Measurements from ENCODE around the gene AMBP.
A peak's percentile ranks its signal among the peaks of the same experiment; 100 is the strongest.

Gene AMBP

GRCh38 chr9:114076237-114077161 is 1.6 kb downstream of the AMBP start:
- DNase-seq: no peak

- DNase-seq: no peak
Observed at GRCh38 chr9:114075602-114076001, 2.5 kb downstream of the AMBP start.

DNA sequence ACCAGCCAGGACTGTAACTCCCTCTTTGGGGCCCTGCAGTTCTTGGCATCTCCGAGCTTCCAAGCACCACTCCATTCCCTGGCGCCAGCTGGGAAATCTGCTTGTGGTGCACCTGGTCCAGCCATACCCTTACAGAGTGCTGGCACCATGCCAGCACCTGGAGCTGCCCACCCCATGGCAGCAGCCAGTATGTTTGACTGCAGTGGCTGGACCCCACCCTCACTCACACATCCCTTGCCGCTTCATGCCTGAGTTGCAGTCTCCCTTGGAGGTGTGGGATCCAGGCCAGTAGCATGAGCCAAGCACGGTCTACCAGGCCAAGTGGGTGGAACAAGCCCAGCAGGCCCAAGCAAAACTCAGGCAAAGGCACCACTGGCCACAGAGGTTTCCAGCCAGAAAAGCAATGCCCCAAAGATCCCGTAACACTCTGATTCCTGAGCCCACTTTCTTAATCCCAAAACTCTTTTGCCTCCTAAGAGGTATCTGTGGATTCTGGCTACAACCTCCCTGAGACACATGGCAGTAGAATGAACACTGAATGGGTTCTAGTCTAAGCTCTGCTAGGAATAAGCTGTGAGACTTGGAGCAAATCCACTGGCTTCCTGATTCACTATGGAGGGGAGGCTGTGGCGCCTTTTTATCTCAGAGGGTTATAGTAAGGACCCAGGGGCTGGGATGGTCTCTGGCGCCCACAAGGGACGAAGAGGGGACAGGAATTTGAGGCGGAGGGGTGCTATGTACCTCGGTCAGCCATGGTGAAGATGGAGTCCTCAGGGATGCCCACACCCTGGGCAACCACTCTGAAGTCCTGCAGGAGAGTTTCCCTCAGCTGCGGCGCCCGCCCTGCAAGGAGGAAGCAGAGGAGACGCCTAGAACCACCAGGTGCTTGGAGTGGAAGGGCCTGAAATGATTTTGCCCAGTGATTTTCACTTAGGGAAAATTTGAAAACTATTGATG is 5.6 kb downstream of the AMBP start:
- DNase-seq: peak in 31 of 56 donors; percentile 2 to 63 (median 19)

GRCh38 chr9:114071197-114071795 is 6.8 kb downstream of the AMBP start:
- no peak for DNase-seq

DNA sequence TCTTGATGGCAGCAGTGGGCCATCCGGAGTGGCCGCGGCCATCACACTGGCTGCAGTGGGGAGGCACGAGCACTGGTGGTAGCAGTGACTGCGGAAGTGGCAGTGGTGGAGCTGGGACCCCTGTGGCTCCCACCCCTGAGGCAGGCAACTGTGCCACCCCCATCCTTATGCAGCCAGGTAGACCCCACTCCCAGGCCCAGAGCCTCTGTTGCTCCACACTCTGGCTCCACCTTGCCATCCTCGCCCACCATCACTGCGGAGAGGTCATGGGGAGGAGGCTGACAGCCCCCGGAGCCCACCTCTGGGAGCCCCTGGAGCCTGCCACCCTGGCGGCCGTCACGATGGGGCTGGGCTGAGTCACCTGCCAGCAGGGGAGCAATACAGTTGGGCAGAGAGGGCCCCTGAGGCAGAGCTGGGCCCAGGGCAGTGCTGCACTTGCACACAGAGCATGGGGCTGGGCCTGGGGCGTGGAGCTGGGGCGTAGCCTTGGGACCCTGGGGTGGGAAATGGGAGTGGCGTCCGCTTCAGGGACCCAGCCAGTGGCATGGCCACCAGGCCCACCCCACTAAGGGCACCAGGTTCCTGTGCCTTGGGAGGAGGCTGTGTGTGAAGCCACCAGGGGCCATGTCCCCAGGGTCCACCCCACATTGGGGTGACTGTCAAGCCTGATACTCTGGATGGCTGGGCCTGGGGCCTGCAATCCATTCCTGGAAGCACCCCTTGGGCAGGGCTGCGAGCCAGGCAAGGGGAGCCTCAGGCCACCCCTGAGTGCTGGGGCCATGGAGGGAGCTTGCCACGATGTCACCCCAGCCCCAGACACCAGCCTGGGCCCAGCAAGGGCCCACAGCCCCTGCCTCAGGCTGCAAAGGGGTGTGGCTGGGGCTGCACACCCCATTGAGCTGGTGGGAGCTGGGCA is 7.7 kb downstream of the AMBP start:
- no peak for DNase-seq

GRCh38 chr9:114069476-114070187 is 8.5 kb downstream of the AMBP start:
- no peak for DNase-seq

- DNase-seq: no peak
Observed at GRCh38 chr9:114065304-114065703, 12.8 kb downstream of the AMBP start.

- no peak for DNase-seq
Observed at GRCh38 chr9:114061830-114062474, 16.1 kb downstream of the AMBP start.

- no peak for DNase-seq
Observed at GRCh38 chr9:114061292-114061691, 16.8 kb downstream of the AMBP start.

GRCh38 chr9:114060711-114061110 is 17.4 kb downstream of the AMBP start:
- DNase-seq: no peak

DNA sequence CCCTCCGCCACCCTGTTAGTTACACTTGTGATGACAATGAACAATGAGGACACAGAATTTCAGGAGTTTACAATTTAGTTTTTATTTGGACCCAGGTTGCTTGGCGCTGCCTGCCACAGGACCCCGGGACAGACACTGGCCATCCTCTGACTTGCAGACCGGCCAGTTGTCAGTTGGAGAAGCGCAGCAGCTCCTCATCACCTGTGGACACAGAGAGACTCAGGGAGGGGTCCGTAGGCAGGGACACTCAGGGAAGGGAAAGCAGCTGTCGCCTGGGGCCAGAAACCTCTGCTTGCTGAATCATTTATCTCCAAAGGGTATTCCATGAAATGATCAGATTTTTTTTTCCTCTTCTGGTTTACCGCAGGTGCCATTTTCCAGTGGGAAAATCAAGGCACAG is 18.0 kb downstream of the AMBP start:
- DNase-seq: no peak

GRCh38 chr9:114059047-114059803 is 18.9 kb downstream of the AMBP start:
- DNase-seq: no peak

- no peak for DNase-seq
Observed at GRCh38 chr9:114058688-114059046, 19.4 kb downstream of the AMBP start.

DNA sequence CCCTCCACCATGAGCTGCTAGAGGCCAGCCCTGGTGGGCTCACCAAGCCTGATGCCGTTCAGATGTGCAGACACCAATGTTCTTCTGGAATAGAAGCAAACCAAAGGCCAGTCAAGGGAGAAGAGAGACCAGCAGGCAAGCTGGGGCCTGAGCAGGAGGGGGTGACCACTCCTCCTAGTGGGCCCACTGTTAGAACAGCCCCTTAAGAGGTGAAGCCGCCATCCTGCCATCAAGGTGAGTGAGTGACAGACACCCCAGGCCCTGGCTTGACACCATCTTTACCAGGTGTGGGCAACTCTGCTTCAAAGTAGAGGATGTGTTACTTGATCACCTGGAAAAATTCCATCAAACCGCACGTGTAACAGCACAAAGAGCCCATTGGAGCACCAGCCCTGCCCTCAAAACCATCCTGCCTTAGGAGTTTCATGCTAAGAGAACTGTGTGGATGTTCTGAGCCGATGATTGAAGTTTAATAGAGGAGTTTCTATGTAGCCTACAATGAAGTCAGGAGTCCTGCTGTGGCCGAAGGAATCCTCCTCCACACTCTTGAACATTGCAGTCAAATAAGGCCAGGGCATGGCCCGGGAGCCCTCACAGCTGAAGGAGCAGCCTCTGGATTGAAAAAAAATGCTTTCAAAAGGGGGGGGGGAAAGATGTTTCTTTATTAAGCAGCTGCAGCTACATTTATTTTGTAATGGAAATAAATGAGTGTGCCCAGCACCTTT is 20.8 kb downstream of the AMBP start:
- no peak for DNase-seq

DNA sequence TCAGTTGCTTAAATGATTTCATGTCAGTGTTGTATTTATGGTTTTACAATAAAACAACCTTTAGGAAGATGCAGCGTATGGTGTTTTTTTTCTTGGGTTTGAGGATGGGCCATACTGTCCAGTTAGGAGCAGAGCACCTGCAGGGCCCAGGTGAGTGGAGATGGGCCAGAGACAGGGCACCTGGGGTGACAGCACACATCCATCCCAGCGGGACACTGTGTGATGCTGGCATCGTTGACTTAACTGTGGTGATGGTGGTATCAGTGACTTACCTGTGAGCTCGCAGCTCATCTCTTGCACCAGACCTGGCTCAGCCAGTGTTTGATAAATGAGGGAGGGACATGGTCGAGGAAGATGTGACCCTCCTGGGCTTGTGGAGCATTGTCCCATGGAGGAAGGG is 21.6 kb downstream of the AMBP start:
- no peak for DNase-seq

DNA sequence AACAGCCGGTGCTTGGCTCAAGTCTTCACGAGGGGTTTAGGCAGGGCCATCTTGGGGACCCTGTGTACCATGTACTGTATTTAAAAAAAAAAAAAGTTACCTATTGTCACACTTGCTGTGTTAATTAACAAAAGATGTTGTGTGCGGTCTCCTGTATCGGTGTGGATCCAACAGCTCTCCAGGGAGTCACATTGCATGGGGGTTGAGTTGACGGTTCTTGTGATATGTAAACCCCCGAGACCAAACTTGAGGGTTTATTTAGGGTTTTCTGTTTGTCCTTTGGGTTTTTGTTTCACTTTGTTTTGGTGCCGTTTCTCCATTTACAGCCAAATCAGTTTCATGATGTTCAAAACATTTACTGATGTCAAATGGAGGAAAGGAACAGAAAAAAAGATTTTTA is 22.2 kb downstream of the AMBP start:
- no peak for DNase-seq

DNA sequence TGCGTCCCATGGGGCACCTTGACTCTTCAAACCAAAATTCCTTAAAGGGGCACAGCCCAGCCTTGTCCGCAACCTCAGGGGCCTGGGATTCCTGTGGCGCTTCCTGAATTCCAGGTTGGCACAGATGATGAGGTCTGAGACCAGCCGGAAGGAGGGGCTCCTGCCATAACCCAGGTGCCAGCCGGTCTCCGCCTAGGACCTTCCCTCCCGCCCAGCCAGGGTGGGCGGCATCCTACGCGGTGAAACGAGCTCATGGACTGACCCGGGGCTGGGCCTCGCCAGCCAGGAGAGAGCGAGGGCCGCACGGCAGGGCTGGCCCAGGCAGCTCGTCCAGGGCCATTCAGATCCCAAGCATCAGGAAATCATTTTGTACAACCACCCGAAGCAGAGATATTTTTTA is 23.0 kb downstream of the AMBP start:
- no peak for DNase-seq

- DNase-seq: no peak
Observed at GRCh38 chr9:114054191-114054690, 23.9 kb downstream of the AMBP start.

Measured in nucleus accumbens (tissue), 56 donors.